ELF-1 (cell line): ENCODE data around the gene WDR89.
"Not testable (repeated sequence)": the region's sequence is repeated elsewhere in the genome, so short reads cannot be mapped to it uniquely, and the experiment has no call there.

Experiments used
- DNase-seq: peaks from one replicate; pipeline ENCODE4 v3.0.0-alpha.2; 2016; ENCODE audit warnings: low read depth, low spot score

WDR89 gene

GRCh38 chr14:63654346-63654745, 12.7 kb upstream of the WDR89 start:
- DNase-seq: no peak

GRCh38 chr14:63652406-63652805, 10.7 kb upstream of the WDR89 start:
- DNase-seq: no peak

GRCh38 chr14:63650256-63650952, 8.7 kb upstream of the WDR89 start:
- no peak for DNase-seq

GRCh38 chr14:63647696-63648410, 6.2 kb upstream of the WDR89 start:
- peak; percentile 67 for DNase-seq

- DNase-seq: no peak
Observed at GRCh38 chr14:63644741-63645140, 3.1 kb upstream of the WDR89 start.

GRCh38 chr14:63642656-63643382, 1.1 kb upstream of the WDR89 start:
- no peak for DNase-seq

- DNase-seq: peak; percentile 96
Observed at GRCh38 chr14:63642229-63642611, 549 bp upstream of the WDR89 start.

GRCh38 chr14:63638493-63638892, 3.2 kb downstream of the WDR89 start:
- no peak for DNase-seq

- DNase-seq: not testable (repeated sequence)
Observed at GRCh38 chr14:63636094-63636635, 5.5 kb downstream of the WDR89 start.

- no peak for DNase-seq
Observed at GRCh38 chr14:63633801-63634200, 7.9 kb downstream of the WDR89 start.

GRCh38 chr14:63632932-63633514, 8.6 kb downstream of the WDR89 start:
- DNase-seq: no peak

- DNase-seq: no peak
Observed at GRCh38 chr14:63624701-63625100, 17.0 kb downstream of the WDR89 start.

GRCh38 chr14:63624203-63624602, 17.5 kb downstream of the WDR89 start:
- DNase-seq: no peak

- not testable (repeated sequence) for DNase-seq
Observed at GRCh38 chr14:63621975-63622374, 19.7 kb downstream of the WDR89 start.

- DNase-seq: no peak
Observed at GRCh38 chr14:63616015-63616414, 25.7 kb downstream of the WDR89 start.

GRCh38 chr14:63614679-63615363, 26.9 kb downstream of the WDR89 start:
- DNase-seq: no peak

- DNase-seq: no peak
Observed at GRCh38 chr14:63611078-63611477, 30.6 kb downstream of the WDR89 start.

- DNase-seq: no peak
Observed at GRCh38 chr14:63605041-63605532, 36.6 kb downstream of the WDR89 start.

GRCh38 chr14:63604626-63605025, 37.0 kb downstream of the WDR89 start:
- DNase-seq: no peak

- DNase-seq: no peak
Observed at GRCh38 chr14:63603749-63604277, 37.9 kb downstream of the WDR89 start.

GRCh38 chr14:63598807-63599206, 42.9 kb downstream of the WDR89 start:
- no peak for DNase-seq
